ENCODE measurements around the gene MTM1.

DNA sequence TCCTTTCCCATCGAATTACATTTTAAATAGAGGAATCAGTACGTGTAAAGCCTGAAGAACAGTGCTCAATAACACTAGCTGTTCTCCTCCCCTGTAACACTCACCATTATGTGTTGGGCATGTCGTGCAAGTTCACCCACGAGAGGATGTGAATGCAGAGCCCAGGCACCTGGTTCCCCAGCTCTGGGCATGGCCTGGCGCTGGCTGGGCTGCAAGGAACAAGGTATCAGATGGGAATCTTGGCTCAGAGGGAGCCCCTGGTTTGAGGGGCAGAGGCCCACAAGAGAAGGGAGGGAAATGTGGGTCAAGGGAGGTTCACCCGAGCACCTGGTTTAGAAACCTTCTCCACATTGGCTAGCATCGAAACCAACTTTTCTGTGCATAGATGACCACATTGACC, 41.7 kb upstream of the MTM1 start:
- TF ChIP-seq TSHZ2 (CRISPR knock-in tag; IDR thresholded peaks at IDR 0.05) (no peak), BACH2 (CRISPR knock-in tag; IDR thresholded peaks at IDR 0.05; ENCODE audit: borderline replicate concordance) (no peak), ARNTL (CRISPR knock-in tag; IDR thresholded peaks at IDR 0.05; ENCODE audit: borderline replicate concordance, low read depth) (no peak), ZFP3 (CRISPR knock-in tag; IDR thresholded peaks at IDR 0.05) (no peak)
- TF ChIP-seq, protein P1, sequence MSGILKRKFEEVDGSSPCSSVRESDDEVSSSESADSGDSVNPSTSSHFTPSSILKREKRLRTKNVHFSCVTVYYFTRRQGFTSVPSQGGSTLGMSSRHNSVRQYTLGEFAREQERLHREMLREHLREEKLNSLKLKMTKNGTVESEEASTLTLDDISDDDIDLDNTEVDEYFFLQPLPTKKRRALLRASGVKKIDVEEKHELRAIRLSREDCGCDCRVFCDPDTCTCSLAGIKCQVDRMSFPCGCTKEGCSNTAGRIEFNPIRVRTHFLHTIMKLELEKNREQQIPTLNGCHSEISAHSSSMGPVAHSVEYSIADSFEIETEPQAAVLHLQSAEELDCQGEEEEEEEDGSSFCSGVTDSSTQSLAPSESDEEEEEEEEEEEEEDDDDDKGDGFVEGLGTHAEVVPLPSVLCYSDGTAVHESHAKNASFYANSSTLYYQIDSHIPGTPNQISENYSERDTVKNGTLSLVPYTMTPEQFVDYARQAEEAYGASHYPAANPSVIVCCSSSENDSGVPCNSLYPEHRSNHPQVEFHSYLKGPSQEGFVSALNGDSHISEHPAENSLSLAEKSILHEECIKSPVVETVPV (CRISPR knock-in tag; IDR thresholded peaks at IDR 0.05), result no peak
